ENCODE results near the gene FOXC1.

The FOXC1 gene

GRCh38 chr6:1609648-1610496 lies at the start of gene FOXC1:
FOXC1 (plus strand) TSS chr6:1609915; CDS start chr6:1610446, 531 bp downstream.
- peak within 1 kb of the TSS; percentile 72 for H3K4me3 ChIP-seq (ENCODE audit: low read length)
- DNase-seq (ENCODE audit: low read depth) = peak; percentile 92
- TF ChIP-seq CTCF (IDR thresholded peaks at IDR 0.05; ENCODE audit: insufficient read depth, low read depth, low read length, missing control alignments) = no peak

- no peak overlapping the region for H3K4me3 ChIP-seq (ENCODE audit: low read length)
- DNase-seq (ENCODE audit: low read depth) = peak; percentile 52
- TF ChIP-seq CTCF (IDR thresholded peaks at IDR 0.05; ENCODE audit: insufficient read depth, low read depth, low read length, missing control alignments) = no peak
These were observed 49.2 kb upstream of the FOXC1 start for GRCh38 chr6:1560281-1561058.

GRCh38 chr6:1561355-1561754 lies 48.4 kb upstream of the FOXC1 start:
- DNase-seq (ENCODE audit: low read depth) = no peak
- no peak overlapping the region for H3K4me3 ChIP-seq (ENCODE audit: low read length)
- TF ChIP-seq CTCF (IDR thresholded peaks at IDR 0.05; ENCODE audit: insufficient read depth, low read depth, low read length, missing control alignments) = no peak

- TF ChIP-seq CTCF (IDR thresholded peaks at IDR 0.05; ENCODE audit: insufficient read depth, low read depth, low read length, missing control alignments) = no peak
- DNase-seq (ENCODE audit: low read depth) = no peak
- no peak overlapping the region for H3K4me3 ChIP-seq (ENCODE audit: low read length)
These were observed 47.4 kb upstream of the FOXC1 start for GRCh38 chr6:1562171-1562955.

- no peak overlapping the region for H3K4me3 ChIP-seq (ENCODE audit: low read length)
- DNase-seq (ENCODE audit: low read depth) = no peak
- no peak for TF ChIP-seq CTCF (IDR thresholded peaks at IDR 0.05; ENCODE audit: insufficient read depth, low read depth, low read length, missing control alignments)
These were observed 40.3 kb upstream of the FOXC1 start for GRCh38 chr6:1569377-1569776.

- no peak for TF ChIP-seq CTCF (IDR thresholded peaks at IDR 0.05; ENCODE audit: insufficient read depth, low read depth, low read length, missing control alignments)
- H3K4me3 ChIP-seq (ENCODE audit: low read length) = no peak overlapping the region
- no peak for DNase-seq (ENCODE audit: low read depth)
These were observed 38.9 kb upstream of the FOXC1 start for GRCh38 chr6:1570848-1571247.

All from epithelial cell of esophagus (primary cell).